ENCODE data around the gene NMNAT2. TPM values are rescaled to one million over a fixed set of nuclear protein-coding genes. Genes with fewer than 3 reads are reported as not detected.
"Not testable (repeated sequence)": the region's sequence is repeated elsewhere in the genome, so short reads cannot be mapped to it uniquely, and the experiment has no call there.

The NMNAT2 gene
- polyA plus RNA-seq, 4 donors, result 0.34 to 2.3 TPM; not detected in 2

DNA sequence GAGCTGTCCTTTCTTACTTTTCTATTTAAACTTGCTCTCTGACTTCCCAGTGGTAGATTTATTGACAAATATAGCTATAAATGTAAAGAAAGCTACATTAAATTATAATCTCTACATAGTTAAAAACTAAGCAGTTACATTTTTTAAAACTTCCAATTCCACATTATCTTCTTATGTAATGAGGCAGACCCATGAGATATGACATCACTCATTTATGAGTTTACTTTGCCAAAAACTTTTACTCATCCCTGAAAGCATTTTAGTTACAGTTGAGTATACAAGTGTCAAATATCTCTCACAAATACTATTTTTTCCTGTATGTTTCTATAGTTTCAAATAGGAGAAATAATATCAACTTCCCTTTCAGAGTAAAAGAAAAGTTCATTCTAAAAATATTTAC, 3.8 kb downstream of the NMNAT2 start:
- FAIRE-seq, result no peak

DNA sequence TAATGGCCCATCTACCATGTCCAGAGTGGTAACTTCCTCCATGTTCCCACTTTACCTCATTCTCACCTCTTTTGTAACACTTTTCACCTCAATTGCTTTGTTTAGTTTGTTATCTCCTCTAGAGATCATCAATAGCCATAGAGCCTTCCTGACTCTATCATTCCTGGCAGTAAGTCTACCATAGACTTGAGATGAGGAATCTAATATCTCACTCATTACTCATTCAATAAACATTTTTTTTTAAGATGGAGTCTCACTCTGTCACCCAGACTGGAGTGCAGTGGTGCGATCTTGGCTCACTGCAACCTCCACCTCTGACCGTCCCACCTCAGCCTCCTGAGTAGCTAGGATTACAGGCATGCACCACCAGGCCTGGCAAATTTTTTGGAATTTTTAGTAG, 7.1 kb downstream of the NMNAT2 start:
- Histone ChIP-seq H3K4me3 (ENCODE audit: low read depth in 1 of 3, low read length in 3 of 3) (no peak overlapping the region), H3K27ac (ENCODE audit: low read depth in 1 of 3, low read length in 2 of 3) (no peak overlapping the region), H3K4me1 (ENCODE audit: control insufficient read depth in 3 of 3, insufficient read depth in 2 of 3, low read depth in 1 of 3, low read length in 2 of 3) (no peaks in the 10 kb centered on the region), H3K36me3 (ENCODE audit: control insufficient read depth in 3 of 3, insufficient read depth in 2 of 3, low read depth in 1 of 3, low read length in 3 of 3) (no peaks in the 10 kb centered on the region), H3K27me3 (ENCODE audit: control insufficient read depth in 3 of 3, insufficient read depth in 3 of 3, low read length in 3 of 3) (peaks cover 0 to 13% (median 3%) of the 10 kb centered on the region in 3 donors), H3K9me3 (ENCODE audit: control insufficient read depth in 2 of 2, insufficient read depth in 1 of 2, low read depth in 1 of 2, low read length in 1 of 2) (no peaks in the 10 kb centered on the region)
- 93 to 97% (median 95%) methylated on average over 2 of the region's 2 CpGs for WGBS, 3 donors
- FAIRE-seq (no peak), DNase-seq (no peak)

More for the DNA sequence above, 3.8 kb downstream of the NMNAT2 start:
- Histone ChIP-seq H3K4me1 (ENCODE audit: control insufficient read depth in 3 of 3, insufficient read depth in 2 of 3, low read depth in 1 of 3, low read length in 2 of 3) (peaks cover 0 to 15% (median 6%) of the 10 kb centered on the region in 3 donors), H3K27ac (ENCODE audit: low read depth in 1 of 3, low read length in 2 of 3) (no peak overlapping the region), H3K4me3 (ENCODE audit: low read depth in 1 of 3, low read length in 3 of 3) (no peak overlapping the region), H3K27me3 (ENCODE audit: control insufficient read depth in 3 of 3, insufficient read depth in 3 of 3, low read length in 3 of 3) (peaks cover 0 to 39% (median 22%) of the 10 kb centered on the region in 3 donors), H3K9me3 (ENCODE audit: control insufficient read depth in 2 of 2, insufficient read depth in 1 of 2, low read depth in 1 of 2, low read length in 1 of 2) (no peaks in the 10 kb centered on the region), H3K36me3 (ENCODE audit: control insufficient read depth in 3 of 3, insufficient read depth in 2 of 3, low read depth in 1 of 3, low read length in 3 of 3) (no peaks in the 10 kb centered on the region)
- no peak for DNase-seq

DNA sequence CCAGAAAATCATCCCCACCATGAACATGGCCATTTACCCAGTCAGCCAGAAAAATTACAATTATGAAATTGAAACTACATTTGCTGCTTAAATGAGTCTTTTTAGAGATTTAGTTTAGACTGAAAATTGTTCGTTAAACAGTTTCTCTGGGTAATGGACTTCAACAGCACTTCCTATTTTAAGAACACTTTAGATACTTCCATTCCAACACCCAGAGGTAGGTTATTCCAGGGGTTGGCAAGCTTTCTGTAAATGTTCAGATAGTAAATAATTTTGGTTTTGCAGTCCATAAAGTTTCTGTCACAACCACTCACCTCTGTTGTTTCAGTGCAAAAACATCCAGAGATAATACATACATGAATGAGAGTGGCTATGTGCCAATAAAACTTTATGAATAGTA, 10.2 kb downstream of the NMNAT2 start:
- Histone ChIP-seq H3K4me1 (ENCODE audit: control insufficient read depth in 3 of 3, insufficient read depth in 2 of 3, low read depth in 1 of 3, low read length in 2 of 3) (no peaks in the 10 kb centered on the region), H3K27ac (ENCODE audit: low read depth in 1 of 3, low read length in 2 of 3) (no peak overlapping the region), H3K27me3 (ENCODE audit: control insufficient read depth in 3 of 3, insufficient read depth in 3 of 3, low read length in 3 of 3) (peaks cover 0 to 3% (median 0%) of the 10 kb centered on the region in 3 donors), H3K9me3 (ENCODE audit: control insufficient read depth in 2 of 2, insufficient read depth in 1 of 2, low read depth in 1 of 2, low read length in 1 of 2) (no peaks in the 10 kb centered on the region), H3K4me3 (ENCODE audit: low read depth in 1 of 3, low read length in 3 of 3) (no peak overlapping the region), H3K36me3 (ENCODE audit: control insufficient read depth in 3 of 3, insufficient read depth in 2 of 3, low read depth in 1 of 3, low read length in 3 of 3) (no peaks in the 10 kb centered on the region)
- DNase-seq (no peak), FAIRE-seq (no peak)
- WGBS, 3 donors, result 84 to 90% (median 89%) methylated on average over 1 of the region's 1 CpG

DNA sequence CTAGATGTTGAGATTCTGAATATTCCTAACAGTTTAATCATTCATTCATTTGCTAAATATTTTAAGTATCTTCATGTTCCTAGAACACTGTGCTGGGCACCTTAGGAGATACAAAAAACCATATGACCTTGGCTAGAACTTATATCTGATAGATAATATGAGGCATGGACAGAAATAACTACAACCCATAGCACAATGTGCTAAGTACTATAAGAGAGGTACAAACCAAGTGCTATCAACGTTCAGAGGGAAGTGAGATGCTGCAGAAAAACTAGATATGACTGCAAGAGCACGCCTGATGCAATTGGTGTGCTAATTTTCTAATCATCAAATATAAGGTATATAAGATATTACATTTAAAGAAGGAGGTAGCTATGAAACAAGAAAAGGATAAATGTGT, 10.7 kb downstream of the NMNAT2 start:
- no peaks in the 10 kb centered on the region for H3K36me3 ChIP-seq (ENCODE audit: control insufficient read depth in 3 of 3, insufficient read depth in 2 of 3, low read depth in 1 of 3, low read length in 3 of 3)
- WGBS, 3 donors, result 65 to 75% (median 71%) methylated on average over 2 of the region's 2 CpGs
- no peak for FAIRE-seq
- no peaks in the 10 kb centered on the region for H3K9me3 ChIP-seq (ENCODE audit: control insufficient read depth in 2 of 2, insufficient read depth in 1 of 2, low read depth in 1 of 2, low read length in 1 of 2)
- H3K27ac ChIP-seq (ENCODE audit: low read depth in 1 of 3, low read length in 2 of 3), result no peak overlapping the region
- peaks cover 0 to 3% (median 0%) of the 10 kb centered on the region in 3 donors for H3K27me3 ChIP-seq (ENCODE audit: control insufficient read depth in 3 of 3, insufficient read depth in 3 of 3, low read length in 3 of 3)
- no peak for DNase-seq
- H3K4me1 ChIP-seq (ENCODE audit: control insufficient read depth in 3 of 3, insufficient read depth in 2 of 3, low read depth in 1 of 3, low read length in 2 of 3), result no peaks in the 10 kb centered on the region
- no peak overlapping the region for H3K4me3 ChIP-seq (ENCODE audit: low read depth in 1 of 3, low read length in 3 of 3)

DNA sequence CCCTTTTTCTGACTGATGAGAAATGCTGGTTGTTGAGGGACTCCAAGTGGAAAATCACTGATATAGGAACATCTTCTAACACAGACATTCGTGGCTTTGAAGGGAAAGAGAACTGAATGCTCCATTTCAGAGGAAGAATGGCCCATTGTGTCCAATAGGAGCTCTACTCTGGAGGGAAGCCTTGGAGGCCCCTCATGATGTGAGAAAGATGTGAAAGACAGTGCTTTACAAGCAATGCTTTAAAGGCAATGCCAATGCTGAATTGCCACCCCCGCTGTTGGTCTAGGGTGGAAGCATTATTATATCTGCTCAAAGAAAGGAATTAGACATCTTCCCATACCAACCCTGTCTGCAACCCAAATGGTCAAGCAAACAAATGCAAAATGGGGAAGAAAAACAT, 13.7 kb downstream of the NMNAT2 start:
- Histone ChIP-seq H3K4me3 (ENCODE audit: low read depth in 1 of 3, low read length in 3 of 3) (no peak overlapping the region), H3K4me1 (ENCODE audit: control insufficient read depth in 3 of 3, insufficient read depth in 2 of 3, low read depth in 1 of 3, low read length in 2 of 3) (no peaks in the 10 kb centered on the region), H3K27me3 (ENCODE audit: control insufficient read depth in 3 of 3, insufficient read depth in 3 of 3, low read length in 3 of 3) (peaks cover 0 to 3% (median 0%) of the 10 kb centered on the region in 3 donors), H3K36me3 (ENCODE audit: control insufficient read depth in 3 of 3, insufficient read depth in 2 of 3, low read depth in 1 of 3, low read length in 3 of 3) (no peaks in the 10 kb centered on the region), H3K27ac (ENCODE audit: low read depth in 1 of 3, low read length in 2 of 3) (no peak overlapping the region), H3K9me3 (ENCODE audit: control insufficient read depth in 2 of 2, insufficient read depth in 1 of 2, low read depth in 1 of 2, low read length in 1 of 2) (no peaks in the 10 kb centered on the region)
- 53 to 57% (median 56%) methylated on average over 2 of the region's 2 CpGs for WGBS, 3 donors
- DNase-seq, result no peak
- FAIRE-seq, result no peak

DNA sequence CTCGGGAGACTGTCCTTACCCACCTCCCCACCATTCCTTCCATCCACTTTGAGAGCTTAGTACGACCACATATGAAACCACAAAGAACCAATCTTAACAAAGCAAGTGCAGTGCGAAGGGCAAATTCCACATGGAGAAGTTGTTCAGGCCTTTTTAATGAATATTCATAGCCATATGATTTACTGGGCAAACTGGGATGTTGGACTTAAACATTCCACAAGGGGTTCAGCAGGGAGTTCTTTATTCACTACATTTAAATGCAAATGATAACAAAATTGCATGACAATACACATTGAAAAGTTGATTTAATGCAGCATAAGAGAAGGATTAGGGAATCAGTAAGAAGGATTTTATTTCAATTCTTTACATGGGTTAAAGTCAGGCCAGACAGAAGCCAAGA, 14.7 kb downstream of the NMNAT2 start:
- FAIRE-seq (no peak), DNase-seq (no peak)
- Histone ChIP-seq H3K27ac (ENCODE audit: low read depth in 1 of 3, low read length in 2 of 3) (no peak overlapping the region), H3K9me3 (ENCODE audit: control insufficient read depth in 2 of 2, insufficient read depth in 1 of 2, low read depth in 1 of 2, low read length in 1 of 2) (no peaks in the 10 kb centered on the region), H3K4me1 (ENCODE audit: control insufficient read depth in 3 of 3, insufficient read depth in 2 of 3, low read depth in 1 of 3, low read length in 2 of 3) (no peaks in the 10 kb centered on the region), H3K36me3 (ENCODE audit: control insufficient read depth in 3 of 3, insufficient read depth in 2 of 3, low read depth in 1 of 3, low read length in 3 of 3) (no peaks in the 10 kb centered on the region), H3K4me3 (ENCODE audit: low read depth in 1 of 3, low read length in 3 of 3) (no peak overlapping the region), H3K27me3 (ENCODE audit: control insufficient read depth in 3 of 3, insufficient read depth in 3 of 3, low read length in 3 of 3) (peaks cover 0 to 3% (median 0%) of the 10 kb centered on the region in 3 donors)
- WGBS, 3 donors, result 35 to 45% (median 35%) methylated on average over 3 of the region's 3 CpGs

DNA sequence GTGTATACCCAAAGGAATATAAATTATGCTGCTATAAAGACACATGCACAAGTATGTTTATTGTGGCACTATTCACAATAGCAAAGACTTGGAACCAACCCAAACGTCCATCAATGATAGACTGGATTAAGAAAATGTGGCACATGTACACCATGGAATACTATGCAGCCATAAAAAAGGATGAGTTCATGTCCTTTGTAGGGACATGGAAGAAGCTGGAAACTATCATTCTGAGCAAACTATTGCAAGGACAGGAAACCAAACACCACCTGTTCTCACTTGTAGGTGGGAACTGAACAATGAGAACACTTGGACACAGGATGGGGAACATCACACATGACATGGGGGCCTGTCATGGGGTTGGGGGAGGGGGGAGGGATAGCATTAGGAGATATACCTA, 16.6 kb downstream of the NMNAT2 start:
- H3K27ac ChIP-seq (ENCODE audit: low read depth in 1 of 3, low read length in 2 of 3); H3K9me3 ChIP-seq (ENCODE audit: control insufficient read depth in 2 of 2, insufficient read depth in 1 of 2, low read depth in 1 of 2, low read length in 1 of 2); H3K4me3 ChIP-seq (ENCODE audit: low read depth in 1 of 3, low read length in 3 of 3); H3K36me3 ChIP-seq (ENCODE audit: control insufficient read depth in 3 of 3, insufficient read depth in 2 of 3, low read depth in 1 of 3, low read length in 3 of 3); DNase-seq; H3K27me3 ChIP-seq (ENCODE audit: control insufficient read depth in 3 of 3, insufficient read depth in 3 of 3, low read length in 3 of 3); FAIRE-seq; H3K4me1 ChIP-seq (ENCODE audit: control insufficient read depth in 3 of 3, insufficient read depth in 2 of 3, low read depth in 1 of 3, low read length in 2 of 3): not testable (repeated sequence)
- WGBS, 3 donors, result 31 to 43% (median 33%) methylated on average over 1 of the region's 1 CpG

DNA sequence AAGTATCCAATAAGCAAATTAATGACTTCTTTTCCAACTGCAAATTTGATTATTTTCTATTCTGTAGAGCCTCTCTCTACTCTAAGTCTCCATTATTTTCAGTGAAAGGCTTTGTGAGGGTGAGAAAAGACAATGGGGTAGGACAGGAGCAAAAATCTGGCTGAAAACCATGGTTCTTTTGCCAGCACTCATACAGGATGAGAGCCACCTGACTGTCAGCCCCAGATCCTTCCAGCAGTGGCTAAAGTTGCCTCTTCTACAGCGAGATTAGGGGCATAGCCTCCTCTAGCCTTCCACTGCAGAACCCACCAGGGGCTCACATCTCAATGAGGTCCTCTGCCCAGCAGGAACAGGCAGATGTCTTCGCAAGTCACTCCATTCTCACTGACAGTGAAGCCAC, 23.7 kb downstream of the NMNAT2 start:
- H3K36me3 ChIP-seq (ENCODE audit: control insufficient read depth in 3 of 3, insufficient read depth in 2 of 3, low read depth in 1 of 3, low read length in 3 of 3), result no peaks in the 10 kb centered on the region
- H3K4me1 ChIP-seq (ENCODE audit: control insufficient read depth in 3 of 3, insufficient read depth in 2 of 3, low read depth in 1 of 3, low read length in 2 of 3), result no peaks in the 10 kb centered on the region
- FAIRE-seq, result no peak
- H3K4me3 ChIP-seq (ENCODE audit: low read depth in 1 of 3, low read length in 3 of 3), result no peak overlapping the region
- peaks cover 0 to 21% (median 0%) of the 10 kb centered on the region in 3 donors for H3K27me3 ChIP-seq (ENCODE audit: control insufficient read depth in 3 of 3, insufficient read depth in 3 of 3, low read length in 3 of 3)
- DNase-seq, result no peak
- 67 to 83% (median 72%) methylated on average over 2 of the region's 2 CpGs for WGBS, 3 donors
- H3K9me3 ChIP-seq (ENCODE audit: control insufficient read depth in 2 of 2, insufficient read depth in 1 of 2, low read depth in 1 of 2, low read length in 1 of 2), result no peaks in the 10 kb centered on the region
- H3K27ac ChIP-seq (ENCODE audit: low read depth in 1 of 3, low read length in 2 of 3), result no peak overlapping the region

DNA sequence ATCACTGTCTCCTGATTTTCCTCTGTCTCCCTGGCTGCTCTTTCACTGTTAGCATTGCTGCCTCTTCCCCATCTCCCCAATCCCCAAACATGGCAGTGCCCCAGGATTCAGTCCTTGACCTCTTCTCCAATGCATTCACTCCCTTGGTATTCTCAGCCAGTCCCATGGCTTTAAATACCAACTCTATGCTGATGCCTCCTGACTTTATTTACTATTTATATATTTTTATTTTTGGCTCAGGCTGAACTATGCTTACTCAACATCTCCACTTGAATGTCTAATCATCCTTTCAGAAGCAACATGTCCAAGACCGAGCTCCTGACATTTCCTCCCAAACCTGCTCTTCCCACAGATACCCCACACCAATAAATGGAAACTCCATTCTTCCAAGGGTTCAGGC, 26.3 kb downstream of the NMNAT2 start:
- no peak for FAIRE-seq
- H3K9me3 ChIP-seq (ENCODE audit: control insufficient read depth in 2 of 2, insufficient read depth in 1 of 2, low read depth in 1 of 2, low read length in 1 of 2), result no peaks in the 10 kb centered on the region
- WGBS, 3 donors, result 67 to 92% (median 87%) methylated on average over 1 of the region's 1 CpG

More for the DNA sequence above, 26.3 kb downstream of the NMNAT2 start:
- DNase-seq, result no peak
- Histone ChIP-seq H3K4me1 (ENCODE audit: control insufficient read depth in 3 of 3, insufficient read depth in 2 of 3, low read depth in 1 of 3, low read length in 2 of 3) (no peaks in the 10 kb centered on the region), H3K36me3 (ENCODE audit: control insufficient read depth in 3 of 3, insufficient read depth in 2 of 3, low read depth in 1 of 3, low read length in 3 of 3) (no peaks in the 10 kb centered on the region), H3K27me3 (ENCODE audit: control insufficient read depth in 3 of 3, insufficient read depth in 3 of 3, low read length in 3 of 3) (peaks cover 0 to 21% (median 0%) of the 10 kb centered on the region in 3 donors), H3K27ac (ENCODE audit: low read depth in 1 of 3, low read length in 2 of 3) (no peak overlapping the region), H3K4me3 (ENCODE audit: low read depth in 1 of 3, low read length in 3 of 3) (no peak overlapping the region)
